Vagina (tissue), 2 donors: Measurements from ENCODE around the gene NLRX1. TPM values are rescaled to one million over a fixed set of nuclear protein-coding genes. Genes with fewer than 3 reads are reported as not detected.
"Not testable (repeated sequence)": the region's sequence is repeated elsewhere in the genome, so short reads cannot be mapped to it uniquely, and the experiment has no call there.

Experiments
- DNase-seq, 2 donors: peaks; one replicate each; pipeline ENCODE4 v3.0.0-alpha.2; 2017; ENCODE audit errors: extremely low spot score in 2 of 2
- H3K27ac ChIP-seq: fragments of 200-600 bp; sonication (generic); one replicate; pipeline ENCODE4 v1.5.1; 2019
- H3K27me3 ChIP-seq: fragments of 200-600 bp; sonication (generic); one replicate; pipeline ENCODE4 v1.5.1; 2019
- H3K36me3 ChIP-seq, 2 donors: fragments of 200-600 bp; sonication (generic); one replicate each; pipeline ENCODE4 v1.5.1; 2017 to 2019
- H3K4me1 ChIP-seq: fragments of 200-600 bp; sonication (generic); one replicate; pipeline ENCODE4 v1.5.1; 2019
- H3K4me3 ChIP-seq, 2 donors: fragments of 200-600 bp; sonication (generic); 1 replicate in 1 of 2; 2 replicates in 1 of 2; pipeline ENCODE4 v1.5.1; 2016 to 2019
- H3K9me3 ChIP-seq: fragments of 200-600 bp; sonication (generic); one replicate; pipeline ENCODE4 v1.5.1; 2019
- POLR2A ChIP-seq, 2 donors: fragments of 450-650 bp; IDR thresholded peaks; one replicate each; pipeline ENCODE4 v1.6.1; 2017; ENCODE audit warnings: antibody characterized with exemption in 2 of 2, mild to moderate bottlenecking in 2 of 2, moderate library complexity in 2 of 2
- POLR2AphosphoS5 ChIP-seq, 2 donors: sonication (generic); formaldehyde crosslinking; IDR thresholded peaks; one replicate each; pipeline ENCODE4 v1.9.0; 2017; ENCODE audit warnings: antibody characterized with exemption in 2 of 2, mild to moderate bottlenecking in 2 of 2, low read depth in 1 of 2; ENCODE audit not compliant: insufficient read depth in 1 of 2
- intact Hi-C: fragments of 100-400 bp; cut with DNase I; formaldehyde crosslinking; loops from one replicate; pipeline ENCODE4 v1.15.1; 2023
- total RNA-seq: library from RNA; depleted of rRNA; stranded (reverse); fragments of >200 nt; gene quantifications from one replicate; pipeline ENCODE4 v1.2.3, GENCODE V29; 2016
- TF ChIP-seq, protein P1 (sequence below), 3 experiments: fragments of 450-650 bp in 2 of 3; fragments of 200-600 bp in 1 of 3; sonication (generic) in 1 of 3; IDR thresholded peaks; one replicate each; pipeline ENCODE4 v1.5.1; 2017 to 2019; ENCODE audit warnings: antibody characterized with exemption in 3 of 3, mild to moderate bottlenecking in 2 of 3, moderate library complexity in 2 of 3

The NLRX1 gene
- total RNA-seq, 1 donor from 2014 or later = 15.5 TPM

DNA sequence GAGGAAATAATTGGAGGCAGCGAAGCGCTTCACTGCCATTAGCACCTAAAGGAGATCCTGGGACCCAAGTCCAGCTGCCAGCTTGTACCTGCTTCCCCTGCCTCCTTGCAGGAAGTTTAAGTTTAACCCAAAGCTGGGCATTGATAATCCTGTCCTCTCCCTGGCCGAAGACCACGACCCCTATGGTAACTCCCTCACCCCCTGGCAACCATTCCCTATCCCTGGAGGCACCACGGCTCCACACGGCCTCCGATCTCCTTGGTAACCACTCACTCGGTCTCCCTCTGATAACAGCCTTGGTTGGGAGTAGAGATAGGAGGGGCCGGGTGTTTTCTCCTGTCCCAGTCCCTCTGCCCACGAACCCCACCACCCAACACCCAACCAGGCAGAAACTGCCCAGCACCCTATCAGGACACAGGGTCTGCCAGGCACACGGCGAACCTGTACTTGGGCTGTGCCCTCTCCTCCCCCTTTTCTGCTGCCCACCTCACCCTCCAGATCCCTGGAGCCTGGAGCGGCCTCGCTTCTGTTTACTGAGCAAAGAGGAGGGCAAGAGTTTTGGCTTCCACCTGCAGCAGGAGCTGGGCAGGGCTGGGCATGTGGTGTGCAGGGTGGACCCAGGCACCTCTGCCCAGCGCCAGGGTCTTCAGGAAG, 17.6 kb downstream of the NLRX1 start:
- no peak for TF ChIP-seq POLR2AphosphoS5 (IDR thresholded peaks at IDR 0.05; ENCODE audit: insufficient read depth in 1 of 2, low read depth in 1 of 2)
- no peak for TF ChIP-seq POLR2A (IDR thresholded peaks at IDR 0.05)
- intact Hi-C loops = no loop called here
- Histone ChIP-seq H3K27me3 (no peaks in the 10 kb centered on the region), H3K27ac (no peak overlapping the region), H3K9me3 (no peaks in the 10 kb centered on the region), H3K36me3 (peaks cover 0 to 9% of the 10 kb centered on the region in 2 donors), H3K4me1 (no peaks in the 10 kb centered on the region), H3K4me3 (no peak overlapping the region)
- no peak for DNase-seq

DNA sequence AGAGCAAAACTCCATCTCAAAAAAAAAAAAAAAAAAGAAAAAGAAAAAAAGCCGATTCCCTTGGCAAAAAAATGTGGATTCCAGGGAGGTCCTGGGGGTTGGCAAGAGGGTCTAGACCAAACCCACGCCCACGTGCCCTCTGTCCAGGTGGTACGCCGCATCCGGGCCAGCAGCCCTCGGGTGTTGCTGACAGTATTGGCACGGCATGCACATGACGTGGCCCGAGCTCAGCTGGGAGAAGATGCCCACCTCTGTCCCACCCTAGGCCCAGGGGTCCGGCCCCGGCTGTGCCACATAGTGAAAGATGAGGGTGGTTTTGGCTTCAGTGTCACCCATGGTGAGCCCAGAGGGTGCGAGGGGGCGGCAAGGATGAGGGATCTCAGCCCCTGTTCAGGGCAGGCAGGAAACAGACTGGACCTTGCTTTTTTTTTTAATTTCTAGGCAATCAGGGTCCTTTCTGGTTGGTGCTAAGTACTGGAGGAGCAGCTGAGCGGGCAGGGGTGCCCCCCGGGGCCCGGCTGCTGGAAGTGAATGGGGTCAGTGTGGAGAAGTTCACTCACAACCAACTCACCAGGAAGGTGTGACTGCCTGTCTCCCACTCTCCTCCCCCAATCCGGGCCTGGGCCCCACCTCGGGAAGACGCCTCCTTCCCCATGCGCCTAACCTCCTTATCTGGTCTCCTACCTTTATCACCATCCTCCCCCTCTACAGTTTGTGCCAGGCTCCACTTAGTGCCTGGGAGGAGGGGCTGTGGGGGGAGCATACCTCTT, 18.8 kb downstream of the NLRX1 start:
- H3K4me3 ChIP-seq = no peak overlapping the region
- H3K9me3 ChIP-seq = no peaks in the 10 kb centered on the region
- no peak overlapping the region for H3K27ac ChIP-seq
- intact Hi-C loops = no loop called here
- peaks cover 0 to 1% of the 10 kb centered on the region in 2 donors for H3K36me3 ChIP-seq
- no peak for DNase-seq
- H3K4me1 ChIP-seq = no peaks in the 10 kb centered on the region
- H3K27me3 ChIP-seq = no peaks in the 10 kb centered on the region
- TF ChIP-seq POLR2A (IDR thresholded peaks at IDR 0.05) (no peak), POLR2AphosphoS5 (IDR thresholded peaks at IDR 0.05; ENCODE audit: insufficient read depth in 1 of 2, low read depth in 1 of 2) (no peak)
- TF ChIP-seq, protein P1, sequence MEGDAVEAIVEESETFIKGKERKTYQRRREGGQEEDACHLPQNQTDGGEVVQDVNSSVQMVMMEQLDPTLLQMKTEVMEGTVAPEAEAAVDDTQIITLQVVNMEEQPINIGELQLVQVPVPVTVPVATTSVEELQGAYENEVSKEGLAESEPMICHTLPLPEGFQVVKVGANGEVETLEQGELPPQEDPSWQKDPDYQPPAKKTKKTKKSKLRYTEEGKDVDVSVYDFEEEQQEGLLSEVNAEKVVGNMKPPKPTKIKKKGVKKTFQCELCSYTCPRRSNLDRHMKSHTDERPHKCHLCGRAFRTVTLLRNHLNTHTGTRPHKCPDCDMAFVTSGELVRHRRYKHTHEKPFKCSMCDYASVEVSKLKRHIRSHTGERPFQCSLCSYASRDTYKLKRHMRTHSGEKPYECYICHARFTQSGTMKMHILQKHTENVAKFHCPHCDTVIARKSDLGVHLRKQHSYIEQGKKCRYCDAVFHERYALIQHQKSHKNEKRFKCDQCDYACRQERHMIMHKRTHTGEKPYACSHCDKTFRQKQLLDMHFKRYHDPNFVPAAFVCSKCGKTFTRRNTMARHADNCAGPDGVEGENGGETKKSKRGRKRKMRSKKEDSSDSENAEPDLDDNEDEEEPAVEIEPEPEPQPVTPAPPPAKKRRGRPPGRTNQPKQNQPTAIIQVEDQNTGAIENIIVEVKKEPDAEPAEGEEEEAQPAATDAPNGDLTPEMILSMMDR (IDR thresholded peaks at IDR 0.05) = no peak

DNA sequence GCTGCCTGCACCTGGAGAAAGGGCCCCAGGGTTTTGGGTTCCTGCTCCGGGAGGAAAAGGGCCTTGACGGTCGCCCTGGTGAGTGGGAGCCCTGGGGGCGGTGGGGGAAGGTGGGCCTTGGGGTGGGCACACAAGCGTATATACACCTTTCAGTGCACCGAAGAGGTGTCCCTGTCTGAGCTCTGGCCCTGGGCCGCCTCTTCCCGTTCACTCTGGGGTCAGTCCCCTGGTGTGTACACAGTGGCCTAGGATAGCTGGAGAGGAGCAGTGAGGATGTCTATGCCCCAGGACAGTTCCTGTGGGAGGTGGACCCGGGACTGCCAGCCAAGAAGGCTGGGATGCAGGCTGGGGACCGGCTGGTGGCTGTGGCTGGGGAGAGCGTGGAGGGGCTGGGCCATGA, 19.5 kb downstream of the NLRX1 start:
- TF ChIP-seq, protein P1 (IDR thresholded peaks at IDR 0.05) = no peak
- TF ChIP-seq POLR2A (IDR thresholded peaks at IDR 0.05) (no peak), POLR2AphosphoS5 (IDR thresholded peaks at IDR 0.05; ENCODE audit: insufficient read depth in 1 of 2, low read depth in 1 of 2) (no peak)
- no peaks in the 10 kb centered on the region for H3K36me3 ChIP-seq
- no peak overlapping the region for H3K27ac ChIP-seq
- no peak overlapping the region for H3K4me3 ChIP-seq
- DNase-seq = no peak
- H3K4me1 ChIP-seq = no peaks in the 10 kb centered on the region
- no peaks in the 10 kb centered on the region for H3K27me3 ChIP-seq
- intact Hi-C loops = no loop called here
- H3K9me3 ChIP-seq = no peaks in the 10 kb centered on the region

DNA sequence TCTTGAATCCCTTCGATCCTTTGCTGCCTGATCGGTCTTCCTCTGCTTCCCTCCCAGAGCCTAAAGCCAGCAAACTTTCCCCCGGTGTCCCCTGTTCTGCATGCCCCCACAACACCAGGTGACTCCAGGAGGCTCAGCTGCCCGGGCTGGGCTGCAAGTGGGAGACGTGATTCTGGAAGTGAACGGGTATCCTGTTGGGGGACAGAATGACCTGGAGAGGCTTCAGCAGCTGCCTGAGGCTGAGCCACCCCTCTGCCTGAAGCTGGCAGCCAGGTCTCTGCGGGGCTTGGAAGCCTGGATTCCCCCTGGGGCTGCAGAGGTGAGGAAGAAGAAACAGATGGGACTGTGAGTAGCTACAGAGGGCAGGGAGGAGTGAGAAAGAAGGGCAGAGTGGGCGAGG, 20.4 kb downstream of the NLRX1 start:
- Histone ChIP-seq H3K9me3 (no peaks in the 10 kb centered on the region), H3K27me3 (no peaks in the 10 kb centered on the region), H3K36me3 (no peaks in the 10 kb centered on the region), H3K4me1 (no peaks in the 10 kb centered on the region), H3K4me3 (no peak overlapping the region), H3K27ac (no peak overlapping the region)
- intact Hi-C loops = no loop called here
- no peak for DNase-seq
- TF ChIP-seq POLR2A (IDR thresholded peaks at IDR 0.05) = no peak
- TF ChIP-seq POLR2AphosphoS5 (IDR thresholded peaks at IDR 0.05; ENCODE audit: insufficient read depth in 1 of 2, low read depth in 1 of 2) = no peak
- TF ChIP-seq, protein P1 (IDR thresholded peaks at IDR 0.05) = no peak

DNA sequence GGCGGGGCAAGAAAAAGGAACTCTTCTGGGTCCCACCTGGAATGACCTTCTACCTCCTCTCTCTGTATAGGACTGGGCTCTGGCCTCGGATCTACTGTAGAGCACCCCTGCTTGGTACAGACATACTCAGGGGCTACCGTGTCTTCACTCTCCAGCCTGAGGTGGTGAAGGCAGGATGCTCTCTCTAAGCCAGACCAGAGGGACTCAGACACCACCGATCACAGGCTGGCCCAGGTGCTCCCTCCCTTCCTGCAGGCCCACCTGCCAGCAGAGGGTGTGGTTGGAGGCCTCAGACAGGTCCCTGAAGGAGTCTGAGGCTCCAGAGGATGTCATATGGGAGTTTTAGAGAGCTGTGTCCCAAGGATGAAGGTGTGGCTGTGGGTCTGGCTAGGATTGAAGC, 20.9 kb downstream of the NLRX1 start:
- H3K36me3 ChIP-seq = no peaks in the 10 kb centered on the region
- TF ChIP-seq POLR2AphosphoS5 (IDR thresholded peaks at IDR 0.05; ENCODE audit: insufficient read depth in 1 of 2, low read depth in 1 of 2) = no peak
- H3K4me3 ChIP-seq = no peak overlapping the region
- DNase-seq = no peak
- no peaks in the 10 kb centered on the region for H3K4me1 ChIP-seq
- H3K9me3 ChIP-seq = no peaks in the 10 kb centered on the region
- H3K27ac ChIP-seq = no peak overlapping the region
- intact Hi-C loops = no loop called here
- H3K27me3 ChIP-seq = no peaks in the 10 kb centered on the region

DNA sequence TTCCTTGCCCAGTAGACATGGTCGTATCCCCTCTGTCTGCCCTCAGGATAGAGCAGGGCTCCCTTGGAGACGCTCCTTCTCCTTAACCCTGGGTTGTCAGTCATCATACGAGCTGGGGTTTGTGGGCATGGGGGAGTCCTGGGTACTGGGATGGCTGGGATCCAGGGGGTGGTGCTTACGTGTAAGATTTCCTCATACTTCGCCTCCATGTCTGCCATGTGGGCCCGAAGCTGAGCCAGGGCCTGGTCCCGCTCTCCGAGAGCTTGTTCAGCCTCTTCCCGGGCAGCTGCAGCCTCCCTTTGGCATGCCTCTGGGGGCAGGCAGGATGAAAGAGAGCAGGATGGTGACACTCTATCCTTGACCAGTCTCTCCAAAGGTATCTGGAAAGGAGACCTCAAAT, 22.0 kb downstream of the NLRX1 start:
- TF ChIP-seq POLR2AphosphoS5 (IDR thresholded peaks at IDR 0.05; ENCODE audit: insufficient read depth in 1 of 2, low read depth in 1 of 2) = no peak
- TF ChIP-seq, protein P1 (IDR thresholded peaks at IDR 0.05) = no peak
- no peak for TF ChIP-seq POLR2A (IDR thresholded peaks at IDR 0.05)
- no peaks in the 10 kb centered on the region for H3K27me3 ChIP-seq
- no peak for DNase-seq
- no peaks in the 10 kb centered on the region for H3K36me3 ChIP-seq
- intact Hi-C loops = no loop called here
- no peak overlapping the region for H3K27ac ChIP-seq
- H3K9me3 ChIP-seq = no peaks in the 10 kb centered on the region
- H3K4me1 ChIP-seq = no peaks in the 10 kb centered on the region
- H3K4me3 ChIP-seq = no peak overlapping the region

DNA sequence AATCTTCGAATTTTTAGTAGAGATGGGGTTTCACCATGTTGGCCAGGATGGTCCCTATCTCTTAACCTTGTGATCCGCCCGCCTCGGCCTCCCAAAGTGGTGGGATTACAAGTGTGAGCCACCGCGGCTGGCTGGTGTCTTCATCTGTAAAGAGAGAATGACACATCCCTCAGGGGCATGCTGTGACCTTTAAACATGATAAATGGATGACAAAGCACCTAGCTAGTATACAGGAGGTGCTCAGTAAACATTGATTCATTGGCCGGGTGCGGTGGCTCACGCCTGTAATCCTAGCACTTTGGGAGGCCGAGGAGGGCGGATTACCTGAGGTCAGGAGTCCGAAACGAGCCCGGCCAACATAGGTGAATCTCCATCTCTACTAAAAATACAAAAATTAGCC, 22.7 kb downstream of the NLRX1 start:
- H3K27ac ChIP-seq, DNase-seq, H3K9me3 ChIP-seq, intact Hi-C loops, H3K36me3 ChIP-seq, H3K4me3 ChIP-seq, H3K27me3 ChIP-seq, H3K4me1 ChIP-seq: not testable (repeated sequence)
